Hypothalamus (tissue), 51 donors: ENCODE data around the gene ATP5PF.
"Not testable (repeated sequence)": the region's sequence is repeated elsewhere in the genome, so short reads cannot be mapped to it uniquely, and the experiment has no call there.

Experiments used
- DNase-seq, 51 donors: peaks; one replicate each; lab custom pipeline; 2025; lab: John Stamatoyannopoulos, UW

The ATP5PF gene

GRCh38 chr21:25732091-25732760 is 2.5 kb downstream of the ATP5PF start:
- no peak for DNase-seq

DNA sequence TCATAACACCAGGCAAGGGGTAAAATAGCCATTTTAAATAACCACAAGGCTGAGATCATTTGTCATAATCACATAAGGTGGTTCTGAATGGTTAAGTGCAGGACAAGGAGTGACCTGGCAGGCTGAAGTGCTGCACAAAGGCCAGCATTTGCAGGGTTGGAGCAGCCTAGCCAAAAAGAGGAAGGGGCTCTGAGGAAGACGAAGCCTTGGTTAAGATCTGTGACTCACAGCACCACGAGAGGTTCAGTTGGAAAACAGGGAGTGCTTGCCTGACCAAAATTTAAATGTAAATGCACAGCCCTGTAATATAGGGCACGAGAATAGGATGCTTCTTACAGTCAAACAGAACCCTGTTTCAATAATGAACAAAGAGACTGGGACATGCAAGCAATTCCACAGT is 12.1 kb downstream of the ATP5PF start:
- no peak for DNase-seq

GRCh38 chr21:25721987-25722386 is 12.7 kb downstream of the ATP5PF start:
- no peak for DNase-seq

- DNase-seq = no peak
Observed at GRCh38 chr21:25717491-25718147, 17.1 kb downstream of the ATP5PF start.

DNA sequence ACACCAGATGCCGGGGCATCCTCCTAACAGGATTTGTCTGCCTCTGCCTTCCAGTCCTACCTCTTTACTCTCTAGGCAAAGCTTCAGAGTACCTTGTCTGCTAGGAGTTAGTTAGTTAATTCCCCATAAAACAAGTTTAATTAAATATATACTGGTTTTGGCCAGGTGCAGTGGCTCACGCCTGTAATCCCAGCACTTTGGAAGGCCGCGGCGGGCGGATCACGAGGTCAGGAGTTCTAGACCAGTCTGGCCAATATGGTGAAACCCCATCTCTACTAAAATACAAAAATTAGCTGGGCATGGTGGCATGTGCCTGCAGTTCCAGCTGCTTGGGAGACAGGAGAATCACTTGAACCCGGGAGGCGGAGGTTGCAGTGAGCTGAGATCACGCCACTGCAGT is 20.6 kb downstream of the ATP5PF start:
- not testable (repeated sequence) for DNase-seq

GRCh38 chr21:25710550-25710949 is 24.2 kb downstream of the ATP5PF start:
- DNase-seq = no peak

DNA sequence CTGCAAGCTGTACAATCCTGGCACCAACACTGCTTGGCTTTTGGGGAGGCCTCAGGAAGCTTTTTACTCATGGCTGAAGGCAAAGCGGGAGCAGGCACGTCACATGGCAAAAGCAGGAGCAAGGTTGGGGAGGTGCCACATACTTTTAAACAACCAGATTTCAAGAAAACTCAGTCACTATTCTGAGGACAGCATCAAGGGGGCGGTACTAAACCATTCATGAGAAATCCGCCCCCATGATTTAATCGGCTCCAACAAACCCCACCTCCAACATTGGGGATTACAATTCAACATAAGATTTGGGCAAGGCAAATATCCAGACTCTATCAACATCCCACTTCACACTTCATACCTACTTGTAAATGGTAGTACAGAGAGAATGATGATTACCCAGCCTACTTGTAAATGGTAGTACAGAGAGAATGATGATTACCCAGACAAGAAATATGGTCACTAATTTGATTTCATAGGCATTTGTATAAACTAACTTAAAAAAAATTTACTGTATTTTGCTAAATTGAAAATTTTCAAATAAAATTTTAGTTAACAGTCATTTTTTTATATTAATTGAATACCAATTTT is 24.9 kb downstream of the ATP5PF start:
- DNase-seq = no peak

- peak in 18 of 51 donors; percentile 1 to 44 (median 18) for DNase-seq
Observed at GRCh38 chr21:25708467-25709065, 26.1 kb downstream of the ATP5PF start.

DNA sequence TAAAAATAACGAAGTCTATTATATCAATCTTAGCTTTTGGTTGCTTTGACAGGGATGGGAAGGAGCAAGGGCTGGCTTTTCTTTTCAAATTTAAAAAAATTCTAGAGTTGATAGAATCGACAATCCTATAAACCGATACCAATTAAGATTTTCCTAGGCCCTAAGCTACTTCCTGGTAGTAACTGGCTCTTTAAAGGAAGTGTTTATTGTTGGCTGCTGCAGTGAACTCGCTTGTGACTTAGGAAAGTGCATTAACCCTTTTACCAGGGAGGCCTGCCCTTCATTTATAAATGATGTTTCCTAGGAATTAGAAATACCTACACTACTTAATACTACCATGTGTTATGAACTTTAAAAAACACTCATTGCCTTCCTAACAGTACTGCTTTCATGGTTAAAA is 33.2 kb downstream of the ATP5PF start:
- no peak for DNase-seq

DNA sequence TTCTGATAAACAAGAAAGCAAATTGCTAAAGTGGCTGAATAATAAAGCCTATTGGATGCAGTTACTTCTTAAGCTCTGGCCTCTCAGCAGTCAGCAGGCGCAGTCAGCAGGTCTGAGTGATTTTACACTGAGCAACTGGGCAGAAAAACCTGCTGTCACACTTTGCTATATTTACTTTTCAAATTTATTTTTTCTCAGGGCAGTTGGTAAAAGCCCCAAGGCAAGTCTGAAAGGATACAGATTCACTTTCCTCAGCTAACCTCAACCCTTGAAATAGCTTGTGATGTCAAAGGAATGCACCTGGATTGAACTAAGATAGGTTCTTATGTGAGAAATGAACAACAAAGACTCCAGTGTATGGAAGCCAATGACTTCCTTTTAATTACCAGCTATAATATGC is 34.0 kb downstream of the ATP5PF start:
- no peak for DNase-seq

DNA sequence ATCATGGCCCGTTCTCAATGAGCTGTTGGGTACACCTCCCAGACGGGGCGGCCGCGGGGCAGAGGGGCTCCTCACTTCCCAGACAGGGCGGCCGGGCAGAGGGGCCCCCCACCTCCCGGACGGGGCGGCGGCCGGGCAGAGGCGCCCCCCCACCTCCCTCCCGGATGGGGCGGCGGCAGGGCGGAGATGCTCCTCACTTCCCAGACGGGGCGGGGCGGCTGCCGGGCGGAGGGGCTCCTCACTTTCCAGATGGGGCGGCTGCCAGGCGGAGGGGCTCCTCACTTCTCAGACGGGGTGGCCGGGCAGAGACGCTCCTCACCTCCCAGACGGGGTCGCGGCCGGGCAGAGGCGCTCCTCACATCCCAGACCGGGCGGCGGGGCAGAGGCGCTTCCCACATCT is 39.2 kb downstream of the ATP5PF start:
- DNase-seq = not testable (repeated sequence)

DNA sequence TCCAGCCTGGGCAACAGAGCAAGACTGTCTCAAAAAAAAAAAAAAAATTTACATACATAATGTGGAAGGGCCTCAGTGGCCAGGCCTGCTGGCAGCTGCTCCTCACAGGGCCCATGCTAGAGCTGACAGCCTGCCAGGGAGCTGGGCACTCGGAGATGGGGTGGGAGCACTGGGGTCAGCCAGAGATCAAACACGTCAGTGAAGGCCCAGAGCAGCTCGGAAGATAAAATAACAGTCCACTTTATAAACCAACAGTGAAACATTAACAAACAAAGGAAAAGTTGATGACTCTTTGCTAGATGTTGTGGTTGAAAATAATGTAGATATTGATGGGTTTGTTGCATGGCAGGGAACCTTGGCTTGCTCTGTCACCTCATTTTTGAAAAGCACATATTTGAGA is 42.7 kb downstream of the ATP5PF start:
- DNase-seq = no peak

- DNase-seq = no peak
Observed at GRCh38 chr21:25689226-25689625, 45.5 kb downstream of the ATP5PF start.

GRCh38 chr21:25688275-25689155 is 46.2 kb downstream of the ATP5PF start:
- DNase-seq = no peak

DNA sequence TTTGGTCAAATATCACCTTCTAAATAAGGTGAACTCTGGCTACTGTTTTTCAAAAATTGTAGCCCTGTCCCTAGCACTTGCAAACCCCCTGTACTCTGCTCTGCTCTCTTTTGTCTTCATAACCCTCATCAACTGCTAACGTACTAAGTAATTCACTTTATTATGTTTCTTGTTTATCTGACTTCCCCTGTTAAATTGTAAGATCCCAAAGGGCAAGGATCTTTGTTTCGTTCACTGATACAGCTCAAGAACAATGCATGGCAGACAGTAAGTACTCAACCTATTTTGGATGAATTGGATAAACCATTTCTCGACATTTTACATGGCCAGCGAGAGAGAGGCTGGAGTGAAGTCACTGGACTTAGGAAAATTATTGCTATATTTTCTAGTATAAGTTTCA is 46.9 kb downstream of the ATP5PF start:
- DNase-seq = no peak

DNA sequence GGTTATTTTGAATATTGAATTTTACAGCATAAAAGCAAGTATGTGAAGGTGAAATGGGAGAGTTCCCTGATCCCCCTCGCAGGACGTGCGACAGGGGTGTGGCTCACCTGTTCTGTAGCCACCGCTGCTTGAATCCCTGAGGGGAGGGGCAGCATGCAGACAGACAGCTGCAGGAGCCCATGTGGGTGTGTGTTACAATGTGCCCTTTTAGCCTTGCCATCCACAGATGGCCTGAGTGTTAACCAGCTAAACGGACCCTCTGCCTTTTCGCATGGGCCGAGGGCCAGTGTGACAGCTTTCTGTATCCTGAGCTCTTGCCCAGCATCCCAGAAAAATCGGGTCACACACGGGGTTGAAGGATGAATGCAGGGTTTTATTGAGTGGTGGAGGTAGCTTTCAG is 52.3 kb downstream of the ATP5PF start:
- DNase-seq = no peak

- DNase-seq = no peak
Observed at GRCh38 chr21:25676451-25676850, 58.3 kb downstream of the ATP5PF start.
